DOHH2 (cell line): ENCODE results near the gene SRI.

Experiments used
- H3F3A ChIP-seq: fragments of 200-600 bp; sonication (generic), shearing (Covaris generic); 2 replicates; pipeline ENCODE4 v1.6.0; 2016; ENCODE audit warnings: antibody characterized with exemption, mild to moderate bottlenecking; ENCODE audit not compliant: control insufficient read depth, insufficient read depth
- H3K27ac ChIP-seq: fragments of 200-600 bp; sonication (generic); 2 replicates; pipeline ENCODE4 v1.5.1; 2014; ENCODE audit warnings: low read depth, mild to moderate bottlenecking, low read length, moderate library complexity
- H3K27me3 ChIP-seq: fragments of 200-600 bp; sonication (generic); 2 replicates; pipeline ENCODE4 v1.6.1; 2014; ENCODE audit warnings: mild to moderate bottlenecking, low read length, mixed read lengths; ENCODE audit not compliant: control insufficient read depth
- H3K36me3 ChIP-seq: fragments of 200-600 bp; sonication (generic); 2 replicates; pipeline ENCODE4 v1.6.1; 2014; ENCODE audit warnings: mild to moderate bottlenecking, low read length, moderate library complexity, mixed read lengths; ENCODE audit not compliant: control insufficient read depth
- H3K4me1 ChIP-seq: fragments of 200-600 bp; sonication (generic); 2 replicates; pipeline ENCODE4 v1.6.1; 2014; ENCODE audit warnings: mild to moderate bottlenecking, low read length, mixed read lengths; ENCODE audit not compliant: control insufficient read depth
- H3K4me2 ChIP-seq: fragments of 200-600 bp; sonication (generic); 2 replicates; pipeline ENCODE4 v1.6.0; 2014; ENCODE audit warnings: mild to moderate bottlenecking, low read length, moderate library complexity
- H3K4me3 ChIP-seq: fragments of 200-600 bp; sonication (generic); 2 replicates; pipeline ENCODE4 v1.5.1; 2014; ENCODE audit warnings: mild to moderate bottlenecking, low read length, mixed read lengths
- H3K79me2 ChIP-seq: fragments of 200-600 bp; sonication (generic); 2 replicates; pipeline ENCODE4 v1.6.1; 2014; ENCODE audit warnings: mild to moderate bottlenecking, low read length, mixed read lengths; ENCODE audit not compliant: control insufficient read depth
- H3K9me2 ChIP-seq: fragments of 200-600 bp; sonication (generic); replicated peaks from 2 replicates; pipeline ENCODE4 v1.6.1; 2014; ENCODE audit warnings: mild to moderate bottlenecking, low read length, mixed read lengths; ENCODE audit not compliant: control insufficient read depth
- H3K9me3 ChIP-seq: fragments of 200-600 bp; sonication (generic); 2 replicates; pipeline ENCODE4 v1.6.1; 2014; ENCODE audit warnings: antibody characterized with exemption, low read length, mixed read lengths; ENCODE audit not compliant: control insufficient read depth, insufficient read depth
- H4K20me1 ChIP-seq: fragments of 200-600 bp; sonication (generic); 2 replicates; pipeline ENCODE4 v1.6.0; 2014; ENCODE audit warnings: low read depth, mild to moderate bottlenecking, antibody characterized with exemption, low read length, moderate library complexity; ENCODE audit not compliant: control insufficient read depth, insufficient read depth
- EZH2phosphoT487 ChIP-seq: fragments of 200-600 bp; sonication (generic); IDR thresholded peaks from 2 replicates; pipeline ENCODE4 v1.6.1; 2017; ENCODE audit warnings: borderline replicate concordance, mild to moderate bottlenecking, antibody characterized with exemption, low read length, moderate library complexity, mixed read lengths
- TF ChIP-seq, protein P1 (sequence below): fragments of 200-600 bp; sonication (generic); IDR thresholded peaks from one replicate; pipeline ENCODE4 v1.5.1; 2014; ENCODE audit warnings: antibody characterized with exemption, mild to moderate bottlenecking, low read depth, low read length; ENCODE audit not compliant: poor library complexity, severe bottlenecking

SRI gene

DNA sequence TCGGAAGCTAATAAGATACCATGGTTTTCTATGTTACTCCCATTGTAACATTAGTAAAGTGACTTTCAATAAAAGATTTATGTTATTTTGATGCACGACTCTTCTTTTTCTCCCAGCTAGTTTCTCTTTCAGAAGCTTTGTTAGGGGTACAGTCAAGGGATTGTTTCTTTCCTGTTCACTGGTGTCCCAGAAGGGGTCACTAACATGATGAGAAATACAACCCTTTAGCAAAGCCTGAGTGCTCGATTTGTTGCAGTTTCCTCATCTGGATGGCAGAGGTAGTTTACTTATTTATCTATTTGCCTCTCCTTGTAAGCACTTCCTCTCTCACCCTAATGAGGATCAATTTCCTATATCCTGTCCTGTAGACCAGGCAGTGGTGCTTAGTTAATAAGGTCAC, 17.0 kb downstream of the SRI start:
- H4K20me1 ChIP-seq = no peaks in the 10 kb centered on the region
- H3F3A ChIP-seq = no peaks in the 10 kb centered on the region
- TF ChIP-seq EZH2phosphoT487 = no peak
- TF ChIP-seq, protein P1, sequence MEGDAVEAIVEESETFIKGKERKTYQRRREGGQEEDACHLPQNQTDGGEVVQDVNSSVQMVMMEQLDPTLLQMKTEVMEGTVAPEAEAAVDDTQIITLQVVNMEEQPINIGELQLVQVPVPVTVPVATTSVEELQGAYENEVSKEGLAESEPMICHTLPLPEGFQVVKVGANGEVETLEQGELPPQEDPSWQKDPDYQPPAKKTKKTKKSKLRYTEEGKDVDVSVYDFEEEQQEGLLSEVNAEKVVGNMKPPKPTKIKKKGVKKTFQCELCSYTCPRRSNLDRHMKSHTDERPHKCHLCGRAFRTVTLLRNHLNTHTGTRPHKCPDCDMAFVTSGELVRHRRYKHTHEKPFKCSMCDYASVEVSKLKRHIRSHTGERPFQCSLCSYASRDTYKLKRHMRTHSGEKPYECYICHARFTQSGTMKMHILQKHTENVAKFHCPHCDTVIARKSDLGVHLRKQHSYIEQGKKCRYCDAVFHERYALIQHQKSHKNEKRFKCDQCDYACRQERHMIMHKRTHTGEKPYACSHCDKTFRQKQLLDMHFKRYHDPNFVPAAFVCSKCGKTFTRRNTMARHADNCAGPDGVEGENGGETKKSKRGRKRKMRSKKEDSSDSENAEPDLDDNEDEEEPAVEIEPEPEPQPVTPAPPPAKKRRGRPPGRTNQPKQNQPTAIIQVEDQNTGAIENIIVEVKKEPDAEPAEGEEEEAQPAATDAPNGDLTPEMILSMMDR = no peak
- peaks cover 48% of the 10 kb centered on the region for H3K36me3 ChIP-seq
- H3K9me3 ChIP-seq = no peaks in the 10 kb centered on the region
- no peak overlapping the region for H3K4me2 ChIP-seq
- no peaks in the 10 kb centered on the region for H3K79me2 ChIP-seq
- no peaks in the 10 kb centered on the region for H3K27me3 ChIP-seq
- H3K9me2 ChIP-seq = no peaks in the 10 kb centered on the region
- H3K4me3 ChIP-seq = no peak overlapping the region
- no peak overlapping the region for H3K27ac ChIP-seq
- no peaks in the 10 kb centered on the region for H3K4me1 ChIP-seq

DNA sequence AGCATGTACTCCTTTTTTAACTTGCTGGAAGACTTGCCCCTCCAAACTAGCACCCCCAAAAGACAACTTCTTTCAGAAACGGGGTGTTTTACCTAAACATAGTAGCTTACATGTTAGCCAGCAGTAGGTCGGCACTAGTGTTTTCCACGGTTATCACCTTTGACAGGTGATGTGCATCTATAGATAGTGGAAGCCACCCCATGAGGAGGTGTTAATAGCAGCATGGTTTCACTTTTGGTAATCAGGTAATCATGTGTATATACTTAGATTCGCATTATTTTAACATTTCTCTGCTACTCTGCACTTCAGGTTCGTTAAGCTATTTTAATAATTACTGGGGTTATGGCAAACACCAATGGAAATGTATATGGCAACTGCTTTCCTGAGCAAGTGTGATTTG, 17.6 kb downstream of the SRI start:
- no peaks in the 10 kb centered on the region for H3F3A ChIP-seq
- TF ChIP-seq EZH2phosphoT487 = no peak
- TF ChIP-seq, protein P1 = no peak
- no peak overlapping the region for H3K27ac ChIP-seq
- H3K27me3 ChIP-seq = no peaks in the 10 kb centered on the region
- no peaks in the 10 kb centered on the region for H3K9me3 ChIP-seq
- H3K4me3 ChIP-seq = no peak overlapping the region
- no peaks in the 10 kb centered on the region for H3K79me2 ChIP-seq
- no peak overlapping the region for H3K4me2 ChIP-seq
- H4K20me1 ChIP-seq = no peaks in the 10 kb centered on the region
- peaks cover 43% of the 10 kb centered on the region for H3K36me3 ChIP-seq
- H3K9me2 ChIP-seq = no peaks in the 10 kb centered on the region
- no peaks in the 10 kb centered on the region for H3K4me1 ChIP-seq

DNA sequence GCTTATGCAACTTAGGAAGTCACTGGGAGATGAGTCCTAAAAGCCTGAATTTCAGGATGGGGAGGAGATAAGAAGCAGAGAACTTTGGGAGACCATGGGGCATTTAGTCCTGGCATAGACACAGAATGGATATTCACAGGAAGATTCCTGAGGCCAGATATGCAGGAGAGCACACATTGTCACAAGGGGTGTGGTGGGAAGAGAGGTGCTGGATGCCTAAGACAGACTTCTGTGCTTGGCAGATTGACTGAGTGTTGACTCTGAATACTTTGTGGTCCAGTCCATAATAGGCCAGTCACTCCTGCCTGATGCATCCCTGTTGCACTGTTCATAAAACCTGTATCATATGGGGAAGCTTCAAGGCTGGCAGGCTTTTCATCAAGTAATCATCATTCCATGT, 18.5 kb downstream of the SRI start:
- Histone ChIP-seq H3K9me2 (no peaks in the 10 kb centered on the region), H3K27me3 (no peaks in the 10 kb centered on the region), H4K20me1 (no peaks in the 10 kb centered on the region), H3K4me1 (no peaks in the 10 kb centered on the region), H3K4me3 (no peak overlapping the region), H3K36me3 (peaks cover 34% of the 10 kb centered on the region), H3F3A (no peaks in the 10 kb centered on the region), H3K79me2 (no peaks in the 10 kb centered on the region), H3K27ac (no peak overlapping the region), H3K4me2 (no peak overlapping the region), H3K9me3 (no peaks in the 10 kb centered on the region)
- TF ChIP-seq EZH2phosphoT487 = no peak
- TF ChIP-seq, protein P1 = no peak

DNA sequence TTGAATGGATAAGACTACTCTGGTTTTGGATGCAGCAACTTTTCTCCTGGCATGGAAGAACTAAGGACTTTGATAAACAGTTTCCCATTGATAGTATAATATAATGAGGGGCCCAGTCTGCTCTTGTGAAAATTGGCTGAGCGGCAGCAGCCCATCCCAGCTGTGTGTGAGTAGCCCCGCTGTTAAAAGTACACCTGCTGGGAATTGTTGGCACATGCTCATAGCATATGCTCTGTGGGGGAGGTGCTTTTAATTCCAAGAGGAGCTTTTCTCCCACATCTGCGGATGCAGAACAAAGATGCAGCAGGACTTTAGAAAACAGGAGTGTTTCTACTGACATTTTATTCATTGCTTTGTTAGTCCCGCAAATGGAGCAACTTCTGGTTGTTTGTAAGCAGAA, 19.0 kb downstream of the SRI start:
- Histone ChIP-seq H4K20me1 (no peaks in the 10 kb centered on the region), H3K4me2 (no peak overlapping the region), H3K9me3 (no peaks in the 10 kb centered on the region), H3K4me1 (no peaks in the 10 kb centered on the region), H3K79me2 (no peaks in the 10 kb centered on the region), H3K27ac (no peak overlapping the region), H3K27me3 (no peaks in the 10 kb centered on the region), H3K36me3 (peaks cover 29% of the 10 kb centered on the region), H3F3A (no peaks in the 10 kb centered on the region), H3K4me3 (no peak overlapping the region), H3K9me2 (no peaks in the 10 kb centered on the region)
- TF ChIP-seq, protein P1 = no peak
- no peak for TF ChIP-seq EZH2phosphoT487
